22Rv1 (cell line): Measurements from ENCODE around the gene MSI1.

Source experiments
- ZFX ChIP-seq: fragments of 450-650 bp; IDR thresholded peaks from 2 replicates; pipeline ENCODE4 v1.6.1; 2017; ENCODE audit warnings: antibody characterized with exemption, borderline replicate concordance
- TF ChIP-seq, protein P1 (sequence below): fragments of 450-650 bp; IDR thresholded peaks from 2 replicates; pipeline ENCODE4 v1.5.1; 2017; ENCODE audit warnings: mild to moderate bottlenecking

DNA sequence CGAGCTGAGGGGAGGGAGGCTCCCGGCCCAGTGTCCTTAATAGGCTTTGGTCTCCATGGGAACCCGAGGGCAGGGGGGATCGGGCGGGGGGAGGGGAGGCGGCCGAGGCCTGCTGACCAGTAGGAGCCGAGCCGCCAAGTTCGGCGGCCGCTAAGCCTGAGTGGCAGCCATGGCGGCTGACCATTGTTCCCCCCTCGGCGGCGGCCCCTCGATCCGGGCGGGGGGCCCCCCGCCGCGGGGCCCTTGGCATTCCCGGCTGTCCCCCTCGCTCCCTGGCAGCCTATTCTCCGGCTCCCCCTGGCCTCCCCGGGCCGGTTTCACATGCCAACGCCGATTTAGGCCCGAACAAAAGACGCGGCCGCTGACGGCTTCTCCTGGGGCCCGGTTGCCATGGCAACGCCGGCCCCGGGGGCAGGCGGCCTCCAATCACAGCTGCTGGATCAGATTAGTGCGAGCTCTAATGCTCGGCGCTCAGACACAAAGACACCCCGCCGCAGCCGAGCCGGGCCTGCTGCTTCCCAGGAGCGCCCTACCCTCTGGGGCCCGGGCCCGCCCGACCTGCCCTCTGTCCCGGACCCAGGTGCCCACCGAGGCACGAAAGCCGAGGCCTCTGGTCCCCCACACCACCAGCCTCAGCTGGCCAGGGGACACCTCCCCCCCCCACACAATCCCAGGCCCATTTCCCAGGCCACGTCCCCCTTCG lies 7.3 kb downstream of the MSI1 start:
- TF ChIP-seq, protein P1, sequence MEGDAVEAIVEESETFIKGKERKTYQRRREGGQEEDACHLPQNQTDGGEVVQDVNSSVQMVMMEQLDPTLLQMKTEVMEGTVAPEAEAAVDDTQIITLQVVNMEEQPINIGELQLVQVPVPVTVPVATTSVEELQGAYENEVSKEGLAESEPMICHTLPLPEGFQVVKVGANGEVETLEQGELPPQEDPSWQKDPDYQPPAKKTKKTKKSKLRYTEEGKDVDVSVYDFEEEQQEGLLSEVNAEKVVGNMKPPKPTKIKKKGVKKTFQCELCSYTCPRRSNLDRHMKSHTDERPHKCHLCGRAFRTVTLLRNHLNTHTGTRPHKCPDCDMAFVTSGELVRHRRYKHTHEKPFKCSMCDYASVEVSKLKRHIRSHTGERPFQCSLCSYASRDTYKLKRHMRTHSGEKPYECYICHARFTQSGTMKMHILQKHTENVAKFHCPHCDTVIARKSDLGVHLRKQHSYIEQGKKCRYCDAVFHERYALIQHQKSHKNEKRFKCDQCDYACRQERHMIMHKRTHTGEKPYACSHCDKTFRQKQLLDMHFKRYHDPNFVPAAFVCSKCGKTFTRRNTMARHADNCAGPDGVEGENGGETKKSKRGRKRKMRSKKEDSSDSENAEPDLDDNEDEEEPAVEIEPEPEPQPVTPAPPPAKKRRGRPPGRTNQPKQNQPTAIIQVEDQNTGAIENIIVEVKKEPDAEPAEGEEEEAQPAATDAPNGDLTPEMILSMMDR, result no peak
- no peak for TF ChIP-seq ZFX
